Measurements from ENCODE around the gene ARRB1. TPM values are rescaled to one million over a fixed set of nuclear protein-coding genes. Genes with fewer than 3 reads are reported as not detected.

The ARRB1 gene
- total RNA-seq, 2 experiments from 2014 or later, result 26.7 to 27.8 TPM

- TF ChIP-seq CTCF (IDR thresholded peaks at IDR 0.05), result no peak
- Histone ChIP-seq H3K27me3 (ENCODE audit: control insufficient read depth in 1 of 2, insufficient read depth in 2 of 2, low read length in 2 of 2) (no peaks in the 10 kb centered on the region), H3K9me3 (ENCODE audit: control insufficient read depth in 1 of 2, insufficient read depth in 1 of 2, low read length in 2 of 2) (no peaks in the 10 kb centered on the region), H3K27ac (ENCODE audit: low read depth in 1 of 2, low read length in 2 of 2) (no peak overlapping the region), H3K4me3 (ENCODE audit: low read length) (no peak overlapping the region), H3K4me1 (ENCODE audit: insufficient read depth, low read length) (peaks cover 46% of the 10 kb centered on the region), H3K36me3 (ENCODE audit: insufficient read depth, low read length) (peaks cover 7% of the 10 kb centered on the region)
- ATAC-seq (ENCODE audit: poor library complexity) (no peak), DNase-seq (peak in 2 of 14 experiments; percentile 6 to 10)
- POLR2A ChIA-PET, result interaction anchor here (1.0 to 5.8 kb wide), 2 partner anchors 10 kb away, joined by 3 to 67 read pairs; no protein-coding TSS in a partner anchor
- peaks cover 24% of the 10 kb centered on the region for H3K36me3 Mint-ChIP-seq (ENCODE audit: low read depth)
- no peaks in the 10 kb centered on the region for H3K9me3 Mint-ChIP-seq
- H3K4me3 Mint-ChIP-seq, result no peak overlapping the region
- intact Hi-C loops (cut with DNase I, micrococcal nuclease), result loop anchor here in 1 of 2 experiments (5.0 kb wide), 1 partner anchor 244 kb away; no protein-coding TSS in a partner anchor
- no peaks in the 10 kb centered on the region for H3K27me3 Mint-ChIP-seq
- peak overlapping the region; percentile 34 for H3K27ac Mint-ChIP-seq
- CTCF ChIA-PET, result no interaction called here
- H3K4me1 Mint-ChIP-seq (ENCODE audit: low read depth), result peaks cover 34% of the 10 kb centered on the region
Measured at GRCh38 chr11:75265851-75266531, 85.5 kb downstream of the ARRB1 start.

GRCh38 chr11:75264971-75265370 is 86.5 kb downstream of the ARRB1 start:
- Histone ChIP-seq H3K27ac (ENCODE audit: low read depth in 1 of 2, low read length in 2 of 2) (no peak overlapping the region), H3K36me3 (ENCODE audit: insufficient read depth, low read length) (peaks cover 7% of the 10 kb centered on the region), H3K4me3 (ENCODE audit: low read length) (no peak overlapping the region), H3K4me1 (ENCODE audit: insufficient read depth, low read length) (peaks cover 50% of the 10 kb centered on the region), H3K9me3 (ENCODE audit: control insufficient read depth in 1 of 2, insufficient read depth in 1 of 2, low read length in 2 of 2) (no peaks in the 10 kb centered on the region), H3K27me3 (ENCODE audit: control insufficient read depth in 1 of 2, insufficient read depth in 2 of 2, low read length in 2 of 2) (no peaks in the 10 kb centered on the region)
- intact Hi-C loops (cut with DNase I, micrococcal nuclease), result loop anchor here in 1 of 2 experiments (5.0 kb wide), 1 partner anchor 243 kb away; no protein-coding TSS in a partner anchor
- ATAC-seq (ENCODE audit: poor library complexity) (no peak), DNase-seq (peak in 1 of 14 experiments; percentile 20)
- TF ChIP-seq CTCF (IDR thresholded peaks at IDR 0.05), result no peak
- Mint-ChIP-seq H3K27me3 (no peaks in the 10 kb centered on the region), H3K9me3 (no peaks in the 10 kb centered on the region), H3K27ac (peak overlapping the region; percentile 67), H3K36me3 (ENCODE audit: low read depth) (peaks cover 21% of the 10 kb centered on the region), H3K4me1 (ENCODE audit: low read depth) (peaks cover 40% of the 10 kb centered on the region), H3K4me3 (no peak overlapping the region)
- ChIA-PET POLR2A (interaction anchor here (1.1 to 5.8 kb wide), 2 partner anchors 9 to 11 kb away, joined by 3 to 67 read pairs; no protein-coding TSS in a partner anchor), CTCF (no interaction called here)

- ChIA-PET CTCF (no interaction called here), POLR2A (interaction anchor here (1.1 to 5.8 kb wide), 2 partner anchors 9 to 12 kb away, joined by 3 to 67 read pairs; no protein-coding TSS in a partner anchor)
- H3K4me3 ChIP-seq (ENCODE audit: low read length), result no peak overlapping the region
- H3K4me1 ChIP-seq (ENCODE audit: insufficient read depth, low read length), result peaks cover 56% of the 10 kb centered on the region
- Mint-ChIP-seq H3K4me1 (ENCODE audit: low read depth) (peaks cover 47% of the 10 kb centered on the region), H3K9me3 (no peaks in the 10 kb centered on the region), H3K27ac (peak overlapping the region; percentile 67), H3K27me3 (no peaks in the 10 kb centered on the region), H3K4me3 (no peak overlapping the region), H3K36me3 (ENCODE audit: low read depth) (peaks cover 21% of the 10 kb centered on the region)
- DNase-seq (no peak), ATAC-seq (ENCODE audit: poor library complexity) (no peak)
- H3K27me3 ChIP-seq (ENCODE audit: control insufficient read depth in 1 of 2, insufficient read depth in 2 of 2, low read length in 2 of 2), result no peaks in the 10 kb centered on the region
- peak overlapping the region in 1 of 2 donors; percentile 22 for H3K27ac ChIP-seq (ENCODE audit: low read depth in 1 of 2, low read length in 2 of 2)
- intact Hi-C loops (cut with DNase I, micrococcal nuclease), result no loop called here
- H3K9me3 ChIP-seq (ENCODE audit: control insufficient read depth in 1 of 2, insufficient read depth in 1 of 2, low read length in 2 of 2), result no peaks in the 10 kb centered on the region
- peaks cover 4% of the 10 kb centered on the region for H3K36me3 ChIP-seq (ENCODE audit: insufficient read depth, low read length)
- TF ChIP-seq CTCF (IDR thresholded peaks at IDR 0.05), result no peak
Measured at GRCh38 chr11:75264356-75264755, 87.1 kb downstream of the ARRB1 start.

All from CD4-positive, alpha-beta T cell (primary cell).